Lung (tissue), 12 donors: ENCODE results near the gene NFATC2. TPM values are rescaled to one million over a fixed set of nuclear protein-coding genes. Genes with fewer than 3 reads are reported as not detected.

Experiments
- ATAC-seq: fragments of 200-7000 bp; cut with Tn5 transposase; one replicate; pipeline ENCODE4 v1.9.1; 2020; ENCODE audit warnings: moderate number of reproducible peaks; ENCODE audit not compliant: insufficient read depth, low FRiP score
- DNase-seq, 3 donors: peaks; one replicate each; pipeline ENCODE4 v3.0.0-alpha.2; 2013 to 2017
- H3K27ac ChIP-seq, 2 donors: one replicate each; pipeline ENCODE4 v1.5.1; 2013; ENCODE audit warnings: mild to moderate bottlenecking in 2 of 2, moderate library complexity in 2 of 2, control low read depth in 1 of 2, inconsistent platforms in 1 of 2, low read depth in 1 of 2, low read length in 1 of 2
- H3K27me3 ChIP-seq, 3 donors: one replicate each; pipeline ENCODE4 v1.5.1; 2013; ENCODE audit warnings: low read length in 2 of 3; ENCODE audit not compliant: control insufficient read depth in 3 of 3, insufficient read depth in 3 of 3
- H3K36me3 ChIP-seq, 4 donors: one replicate each; pipeline ENCODE4 v1.5.1; 2013; ENCODE audit warnings: low read length in 4 of 4, mild to moderate bottlenecking in 1 of 4, moderate library complexity in 1 of 4; ENCODE audit not compliant: control insufficient read depth in 4 of 4, insufficient read depth in 4 of 4
- H3K4me1 ChIP-seq, 5 donors: one replicate each; pipeline ENCODE4 v1.5.1; 2013; ENCODE audit warnings: low read length in 5 of 5, mild to moderate bottlenecking in 2 of 5, moderate library complexity in 1 of 5; ENCODE audit not compliant: control insufficient read depth in 5 of 5, insufficient read depth in 5 of 5
- H3K4me3 ChIP-seq: one replicate; pipeline ENCODE4 v1.5.1; 2013; ENCODE audit warnings: mild to moderate bottlenecking, control low read depth, moderate library complexity
- H3K9ac ChIP-seq, 2 donors: one replicate each; pipeline ENCODE4 v1.5.1; 2013; ENCODE audit warnings: low read length in 2 of 2, control low read depth in 1 of 2; ENCODE audit not compliant: insufficient read depth in 1 of 2
- H3K9me3 ChIP-seq, 4 donors: one replicate each; pipeline ENCODE4 v1.5.1; 2013; ENCODE audit warnings: low read length in 3 of 4, mild to moderate bottlenecking in 1 of 4, moderate library complexity in 1 of 4; ENCODE audit not compliant: control insufficient read depth in 4 of 4, insufficient read depth in 3 of 4
- CTCF ChIP-seq: IDR thresholded peaks from 2 replicates; pipeline ENCODE4 v1.5.1; 2012; ENCODE audit warnings: mild to moderate bottlenecking; ENCODE audit errors: control extremely low read depth, extremely low read depth
- WGBS, 2 donors: extraction: QIAGEN DNeasy Blood & Tissue Kit; methylation state at CpG; one replicate each; pipeline ENCODE4 v1.1.7; 2013; 5-methylcytosine and 5-hydroxymethylcytosine counted together
- polyA plus RNA-seq, 2 donors: library from polyadenylated mRNA; stranded (reverse); fragments of 200-250 nt; gene quantifications; one replicate each; pipeline ENCODE4 v1.2.1, GENCODE V29; 2013
- total RNA-seq, 2 donors: library from RNA; depleted of rRNA in 1 of 2; stranded (reverse); fragments of >200 nt in 1 of 2; gene quantifications; one replicate each; pipeline ENCODE4 v1.2.1, GENCODE V29; 2014 to 2021
- donor health status: control.
- donor health status: control.
- donor health status: Bipolar disorder and iron deficiency.
- donor health status: healthy.
- donor health status: DM: yes; HTN: yes; CAD: no.

NFATC2 gene
- total and polyA plus RNA-seq, 4 donors = 1.3 to 8.7 (median 4.7) TPM

DNA sequence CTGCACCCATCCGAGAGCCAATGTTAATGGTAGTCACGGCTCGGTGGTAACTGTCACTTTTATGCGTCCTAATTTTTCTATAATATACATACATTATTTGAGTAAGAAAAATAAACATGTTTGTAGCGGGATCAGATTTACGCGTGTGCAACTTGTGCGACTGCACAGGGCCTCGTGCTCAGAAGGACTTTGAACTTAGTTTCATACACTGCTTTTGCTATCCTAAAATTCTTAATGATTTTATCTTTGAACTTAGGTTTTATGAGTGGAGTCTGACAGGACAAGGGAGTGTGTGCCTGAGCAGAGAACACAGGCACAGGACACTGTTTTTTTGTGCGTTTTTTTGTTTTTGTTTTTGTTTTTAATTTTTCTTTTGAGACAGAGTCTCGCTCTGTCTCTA is 189.7 kb downstream of the NFATC2 start:
- H3K4me1 ChIP-seq = no peaks in the 10 kb centered on the region
- H3K9ac ChIP-seq = no peak overlapping the region
- no peak for TF ChIP-seq CTCF
- no peak overlapping the region for H3K4me3 ChIP-seq
- no peaks in the 10 kb centered on the region for H3K27me3 ChIP-seq
- no peak for DNase-seq
- no peak overlapping the region for H3K27ac ChIP-seq
- WGBS, 2 donors = 95 to 97% methylated on average over 11 of the region's 11 CpGs
- no peaks in the 10 kb centered on the region for H3K36me3 ChIP-seq
- H3K9me3 ChIP-seq = no peaks in the 10 kb centered on the region
- no peak for ATAC-seq

DNA sequence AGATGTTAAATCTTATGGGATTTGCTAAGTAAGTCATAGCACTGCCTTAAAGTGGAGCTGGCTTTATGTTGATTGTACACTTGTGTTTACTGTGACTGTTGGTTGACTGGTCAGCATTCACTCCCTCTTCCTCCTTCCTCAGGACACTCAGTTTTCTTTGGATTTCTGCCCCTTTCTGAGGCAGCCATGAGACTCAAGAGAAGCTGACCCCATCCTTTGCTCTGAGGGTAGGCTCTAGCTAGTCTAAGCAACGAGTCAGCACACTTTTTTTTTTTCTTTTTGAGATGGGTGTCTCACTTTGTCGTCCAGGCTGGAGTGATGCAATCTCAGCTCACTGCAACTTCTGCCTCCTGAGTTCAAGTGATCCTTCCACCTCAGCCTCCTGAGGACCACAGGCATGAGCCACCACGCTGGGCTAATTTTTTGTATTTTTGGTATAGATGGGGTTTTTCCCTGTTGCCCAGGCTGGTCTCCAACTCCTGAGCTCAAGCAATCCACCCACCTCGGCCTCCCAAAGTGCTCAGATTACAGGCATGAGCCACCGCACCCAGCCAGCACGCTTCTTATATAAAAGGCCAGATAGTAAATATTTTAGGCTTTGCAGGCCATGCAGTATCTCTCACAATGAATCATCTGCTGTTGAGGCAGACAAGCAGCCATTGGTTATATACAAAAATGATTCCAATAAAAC is 191.4 kb downstream of the NFATC2 start:
- Histone ChIP-seq H3K27me3 (no peaks in the 10 kb centered on the region), H3K9me3 (no peaks in the 10 kb centered on the region), H3K27ac (no peak overlapping the region), H3K4me1 (no peaks in the 10 kb centered on the region), H3K9ac (no peak overlapping the region), H3K36me3 (no peaks in the 10 kb centered on the region), H3K4me3 (no peak overlapping the region)
- no peak for TF ChIP-seq CTCF
- 69 to 73% methylated on average over 6 of the region's 6 CpGs for WGBS, 2 donors
- DNase-seq (no peak), ATAC-seq (no peak)

DNA sequence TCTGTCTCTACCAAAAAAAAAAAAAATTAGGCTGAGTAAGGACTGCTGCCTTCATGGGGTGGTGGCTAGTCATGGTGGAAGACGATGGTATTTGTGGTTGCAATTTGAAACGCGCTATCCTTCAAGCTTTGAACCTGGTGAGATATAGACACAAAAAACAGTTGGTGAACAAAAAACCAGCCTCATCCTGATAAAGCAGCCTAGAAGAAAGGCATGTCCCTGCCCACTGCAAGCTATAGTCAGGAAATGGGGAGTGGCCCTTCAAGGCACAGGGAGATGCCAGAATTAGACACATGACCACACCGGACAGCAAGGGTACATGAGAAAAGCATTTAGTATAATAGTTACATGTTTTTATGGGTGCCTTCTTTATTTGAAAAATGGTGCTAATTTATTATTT is 193.6 kb downstream of the NFATC2 start:
- DNase-seq (no peak), ATAC-seq (no peak)
- TF ChIP-seq CTCF = no peak
- Histone ChIP-seq H3K9me3 (peaks cover 0 to 7% (median 0%) of the 10 kb centered on the region in 4 donors), H3K4me1 (no peaks in the 10 kb centered on the region), H3K27ac (no peak overlapping the region), H3K27me3 (no peaks in the 10 kb centered on the region), H3K36me3 (no peaks in the 10 kb centered on the region), H3K4me3 (no peak overlapping the region), H3K9ac (no peak overlapping the region)
- WGBS, 2 donors = 84 to 89% methylated on average over 4 of the region's 4 CpGs

- no peak for TF ChIP-seq CTCF
- H3K36me3 ChIP-seq = no peaks in the 10 kb centered on the region
Observed at GRCh38 chr20:51347831-51348230, 194.7 kb downstream of the NFATC2 start.

More at GRCh38 chr20:51347831-51348230, 194.7 kb downstream of the NFATC2 start:
- WGBS, 2 donors = 85 to 95% methylated on average over 1 of the region's 1 CpG
- ATAC-seq (no peak), DNase-seq (no peak)
- H3K4me1 ChIP-seq = no peaks in the 10 kb centered on the region
- H3K9me3 ChIP-seq = peaks cover 0 to 7% (median 0%) of the 10 kb centered on the region in 4 donors
- H3K4me3 ChIP-seq = no peak overlapping the region
- H3K27ac ChIP-seq = no peak overlapping the region
- H3K9ac ChIP-seq = no peak overlapping the region
- no peaks in the 10 kb centered on the region for H3K27me3 ChIP-seq
